ENCODE data around the gene AUH. TPM values are rescaled to one million over a fixed set of nuclear protein-coding genes. Genes with fewer than 3 reads are reported as not detected.

AUH gene
- total and polyA plus RNA-seq, 9 of the 15 experiments (the other 6 are each of a cell fraction or from before 2014, with no cell fraction given): 3.4 to 29.0 (median 10.1) TPM

GRCh38 chr9:91340395-91340967 is 21.2 kb downstream of the AUH start (continued):
- TF ChIP-seq ZNF407 (IDR thresholded peaks at IDR 0.05; ENCODE audit: low read depth) (no peak), POLR2H (tag; IDR thresholded peaks at IDR 0.05; ENCODE audit: low read depth) (no peak), IFI16 (CRISPR knock-in tag; IDR thresholded peaks at IDR 0.05) (no peak)

Data from K562 (cell line).